ENCODE measurements around the gene EPHA6.

EPHA6 gene

GRCh38 chr3:96813820-96814650, at the start of gene EPHA6:
EPHA6 (plus strand) TSS chr3:96814594.
- DNase-seq = peak; percentile 38

- no peak for DNase-seq
Measured at GRCh38 chr3:96776818-96777217, 37.6 kb upstream of the EPHA6 start.

GRCh38 chr3:96779810-96780209, 34.6 kb upstream of the EPHA6 start:
- no peak for DNase-seq

GRCh38 chr3:96796101-96796500, 18.3 kb upstream of the EPHA6 start:
- DNase-seq = no peak

DNA sequence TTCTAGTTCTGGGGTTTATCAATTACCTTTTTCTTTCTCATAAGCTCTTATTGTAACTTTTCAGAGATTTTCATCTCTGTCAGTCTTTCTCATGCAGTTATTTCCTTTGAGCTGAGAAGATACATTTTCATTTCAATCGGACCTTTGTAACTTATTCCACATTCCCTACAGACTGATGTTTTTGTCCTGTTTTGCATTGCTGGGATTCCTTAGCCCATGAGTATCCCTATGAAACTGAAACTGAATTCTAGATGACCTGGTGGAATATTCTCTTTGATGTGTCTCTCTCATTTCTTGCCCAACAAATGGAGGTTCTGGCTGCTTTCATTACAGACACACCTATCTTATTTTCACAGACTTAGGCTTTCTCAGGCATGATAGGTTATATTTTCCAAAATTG, 10.5 kb upstream of the EPHA6 start:
- DNase-seq = no peak

GRCh38 chr3:96806341-96806740, 8.1 kb upstream of the EPHA6 start:
- DNase-seq = no peak

DNA sequence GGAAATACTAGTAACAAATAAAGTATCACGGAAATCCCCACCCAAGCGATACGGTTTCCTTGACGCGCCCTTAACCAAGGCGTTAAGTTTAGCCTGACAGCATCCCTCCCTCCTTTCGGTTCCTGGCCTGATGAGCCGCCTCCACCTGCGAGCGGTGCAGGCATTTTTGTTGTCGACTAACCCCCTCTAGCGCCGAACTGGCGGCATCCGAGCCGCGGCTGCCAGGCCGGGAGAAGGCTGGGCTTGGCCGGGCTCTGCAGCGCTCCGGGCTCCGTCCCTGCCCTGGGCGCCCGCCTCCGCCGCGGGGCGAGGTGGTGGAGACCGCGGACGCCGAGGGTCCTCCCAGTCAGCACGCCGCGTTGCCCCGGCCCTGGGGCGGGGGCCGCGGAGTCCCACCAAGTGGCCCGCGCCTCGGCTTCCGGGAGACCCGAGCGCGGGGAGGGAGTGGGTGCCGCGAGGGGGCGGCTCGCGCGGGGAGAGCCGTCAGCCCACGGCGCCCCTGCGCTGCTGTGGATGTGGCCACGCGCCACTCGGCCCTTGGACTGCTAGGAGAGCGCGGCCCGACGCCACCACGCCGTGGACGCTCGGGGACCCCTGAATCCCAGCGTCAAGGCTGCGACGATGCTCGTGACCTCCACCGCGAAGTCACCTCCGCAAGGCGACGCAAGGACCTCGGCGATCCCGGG, 1.1 kb upstream of the EPHA6 start:
- peak; percentile 66 for DNase-seq

GRCh38 chr3:96814651-96815567, 515 bp downstream of the EPHA6 start:
- DNase-seq = no peak

GRCh38 chr3:96831175-96831574, 16.8 kb downstream of the EPHA6 start:
- DNase-seq = no peak

- DNase-seq = no peak
Measured at GRCh38 chr3:96833301-96833700, 18.9 kb downstream of the EPHA6 start.

DNA sequence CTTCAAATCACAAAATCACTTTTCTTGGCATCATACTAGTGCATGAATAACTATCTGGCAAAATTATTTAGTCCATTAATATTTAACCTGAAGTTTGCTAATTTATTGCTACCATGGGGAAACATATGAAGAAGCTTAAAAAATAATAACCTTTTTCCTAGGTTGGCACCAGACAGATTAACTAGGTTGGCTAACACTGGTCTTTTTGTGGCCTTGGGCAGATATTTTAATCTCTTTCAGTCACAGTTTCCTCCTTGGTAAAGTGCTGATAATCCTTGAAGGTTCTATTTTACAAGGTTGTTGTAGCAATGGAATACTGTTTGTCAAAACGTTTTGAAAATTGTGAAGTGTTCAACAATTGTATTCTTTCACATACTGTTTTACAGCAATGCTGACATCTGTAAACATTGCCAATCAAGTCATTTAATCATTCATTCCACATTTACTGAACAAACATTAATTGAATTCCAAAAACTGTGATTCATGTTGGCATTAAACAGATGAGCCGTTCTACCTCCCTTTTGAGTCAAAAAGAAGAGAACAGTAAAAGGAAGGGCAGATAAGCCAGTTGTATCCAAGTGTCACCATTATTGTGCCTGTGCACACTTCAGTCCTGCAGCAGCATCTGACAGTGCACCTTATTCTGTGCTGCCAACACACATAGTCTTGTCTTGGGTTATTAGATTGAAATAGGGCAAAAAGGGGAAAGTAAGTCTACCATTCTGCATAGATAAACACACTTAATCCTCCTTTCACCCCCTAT, 21.9 kb downstream of the EPHA6 start:
- DNase-seq = no peak

DNA sequence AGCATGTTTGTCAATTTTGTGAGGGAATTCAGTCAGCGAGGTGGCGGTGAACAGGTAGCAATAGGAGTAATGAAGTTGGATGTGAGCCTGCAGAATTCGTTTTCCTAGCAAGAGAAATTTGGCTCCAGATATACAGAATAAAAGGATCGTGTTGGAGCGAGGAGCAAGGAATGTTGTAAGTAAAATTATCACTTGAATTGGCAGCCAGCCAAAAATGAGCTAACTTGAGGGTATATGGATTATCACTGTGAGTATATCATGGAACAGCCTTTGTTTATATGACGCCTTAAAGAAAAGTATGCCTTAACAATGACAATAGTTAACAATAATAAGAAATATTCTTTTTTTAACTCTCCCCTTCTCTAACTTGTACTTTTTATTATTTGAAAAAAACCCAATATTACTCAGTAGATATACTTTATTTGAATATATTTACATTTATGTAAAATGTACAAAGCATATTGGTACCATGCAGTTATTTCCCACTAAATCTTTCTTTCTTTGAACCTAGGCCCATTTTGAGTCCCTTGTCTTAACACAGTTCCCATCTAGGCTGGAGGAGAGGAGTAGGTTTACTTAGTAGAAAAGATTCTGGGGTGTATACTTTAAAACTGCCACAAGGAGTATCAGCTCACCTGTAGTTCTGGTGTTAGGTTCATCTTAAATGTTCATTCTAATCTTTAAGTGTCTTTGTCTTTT, 29.3 kb downstream of the EPHA6 start:
- DNase-seq = no peak

- no peak for DNase-seq
Measured at GRCh38 chr3:96844204-96844514, 29.8 kb downstream of the EPHA6 start.

DNA sequence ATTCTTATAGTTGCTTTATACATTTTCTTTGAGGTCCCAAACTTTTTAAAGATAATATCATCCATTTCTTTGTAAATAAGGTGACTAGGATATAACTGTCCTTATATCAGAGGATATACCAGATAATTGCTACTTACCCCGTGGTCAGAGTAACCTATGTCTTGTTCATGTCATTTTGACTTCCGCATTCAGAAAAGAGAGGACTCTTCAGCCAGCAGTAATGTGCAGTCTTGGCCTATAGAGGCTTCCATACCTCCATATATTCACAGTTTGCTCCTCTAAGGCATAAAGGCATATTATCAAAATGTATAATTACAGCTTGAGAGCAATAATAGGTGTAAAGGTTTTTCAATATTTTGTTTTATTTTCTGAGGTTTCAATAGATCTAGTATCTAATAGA, 38.5 kb downstream of the EPHA6 start:
- DNase-seq = no peak

DNA sequence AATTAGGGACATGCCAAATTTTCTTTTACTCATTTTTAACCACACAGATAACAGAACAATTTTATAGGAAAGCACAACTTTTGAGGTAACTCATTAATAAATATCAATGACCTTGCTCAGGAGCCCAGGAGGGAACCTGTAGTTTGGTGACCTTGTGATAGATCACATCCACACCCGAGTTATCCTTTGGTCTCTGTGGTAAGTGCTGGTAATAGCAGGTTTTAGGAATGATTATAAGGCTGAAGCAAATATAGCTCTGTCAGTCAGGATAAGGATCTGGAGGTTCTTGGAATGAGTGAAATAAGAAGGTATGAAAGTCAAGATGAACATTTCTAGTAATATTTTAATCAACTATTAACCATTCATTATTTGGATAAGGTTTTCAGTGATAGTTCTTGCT, 46.5 kb downstream of the EPHA6 start:
- no peak for DNase-seq

DNA sequence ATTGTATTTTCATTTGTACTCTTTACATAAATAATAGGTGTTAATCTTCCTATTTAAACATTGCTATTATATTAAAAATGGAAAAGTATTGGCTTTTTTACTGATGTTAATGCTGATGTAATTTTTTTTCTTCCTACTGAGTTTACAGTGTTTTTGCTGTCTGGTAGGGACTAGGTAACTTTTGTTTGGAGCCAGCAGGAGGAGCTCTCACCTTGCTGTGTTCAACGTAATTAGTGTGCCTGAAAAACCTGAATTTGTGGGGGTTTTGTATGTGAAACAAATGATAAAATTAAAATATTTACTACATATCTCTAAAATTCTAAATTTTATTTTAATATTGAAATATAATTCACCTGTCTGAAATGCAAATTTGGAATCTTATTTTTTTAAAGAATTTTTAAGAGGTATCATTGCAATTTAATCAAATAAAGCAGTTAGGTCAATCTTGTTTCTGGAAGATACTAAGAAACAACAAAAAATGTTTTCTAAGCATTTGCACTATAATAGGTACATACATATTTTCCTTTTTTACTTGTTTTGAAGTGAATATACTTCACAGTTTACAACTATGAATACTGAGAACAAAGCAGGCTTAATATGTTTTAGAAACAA, 48.8 kb downstream of the EPHA6 start:
- DNase-seq = peak; percentile 32

- no peak for DNase-seq
Measured at GRCh38 chr3:96865605-96866004, 51.2 kb downstream of the EPHA6 start.

DNA sequence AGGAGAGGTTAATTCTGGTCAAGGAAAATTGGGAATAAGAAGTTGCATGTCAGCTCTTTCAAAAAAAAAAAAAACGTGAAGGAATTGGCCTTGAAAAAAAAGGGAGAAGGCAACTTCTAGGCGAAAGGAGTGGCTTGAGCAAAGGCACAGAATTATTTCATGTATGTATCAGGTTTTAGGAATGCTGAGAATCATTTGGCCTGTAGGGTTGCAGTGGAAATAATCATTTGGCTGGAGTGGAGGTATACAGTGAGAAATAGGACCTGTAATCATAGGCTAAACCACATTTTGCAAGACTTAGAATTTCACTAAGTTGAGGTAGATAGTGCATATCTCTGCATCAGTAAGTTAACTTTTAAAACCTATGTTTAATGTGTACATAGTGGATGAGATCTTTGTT, 54.9 kb downstream of the EPHA6 start:
- DNase-seq = no peak

DNA sequence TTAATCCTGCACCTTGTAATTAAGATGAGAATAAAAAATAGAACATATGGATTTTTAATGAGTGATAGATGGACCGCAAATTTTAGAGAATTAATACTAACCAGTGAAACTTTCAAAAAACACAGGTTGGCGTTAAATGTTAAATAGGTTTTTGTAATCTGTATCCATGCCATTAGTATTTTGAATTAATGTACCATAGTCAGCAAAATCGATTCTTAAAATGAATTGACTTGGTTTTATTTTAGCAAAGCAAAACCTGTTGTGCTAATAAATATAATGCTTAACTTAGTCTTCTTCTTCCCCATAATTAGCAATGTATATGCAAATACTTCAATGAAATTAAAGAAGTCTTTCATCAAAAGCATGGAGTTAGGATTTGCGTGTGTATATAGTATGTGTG, 63.1 kb downstream of the EPHA6 start:
- DNase-seq = no peak

GRCh38 chr3:96900031-96900430, 85.6 kb downstream of the EPHA6 start:
- DNase-seq = no peak

DNA sequence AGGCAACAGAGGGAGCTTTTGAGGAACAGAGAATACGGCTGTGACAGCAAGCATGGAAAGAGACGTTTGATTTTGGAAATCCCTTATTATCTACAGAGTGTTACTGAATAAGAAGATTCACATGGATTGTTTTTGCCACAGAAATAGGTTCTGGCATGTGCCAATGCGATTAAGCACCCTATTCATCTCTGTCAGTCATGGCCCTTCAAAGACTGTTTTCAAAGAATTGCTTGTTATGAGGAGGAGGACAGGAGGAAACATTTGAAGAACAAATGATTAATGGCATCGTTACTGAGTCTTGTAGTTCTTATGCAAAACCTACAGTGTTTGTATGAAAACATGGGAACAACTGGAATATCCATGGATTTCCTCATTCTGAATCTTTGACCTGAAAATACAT, 86.2 kb downstream of the EPHA6 start:
- no peak for DNase-seq

GRCh38 chr3:96915445-96915844, 101.1 kb downstream of the EPHA6 start:
- no peak for DNase-seq

Data from fibroblast of skin of right quadriceps (primary cell).